ENCODE results near the gene CCDC28A.

The CCDC28A gene

DNA sequence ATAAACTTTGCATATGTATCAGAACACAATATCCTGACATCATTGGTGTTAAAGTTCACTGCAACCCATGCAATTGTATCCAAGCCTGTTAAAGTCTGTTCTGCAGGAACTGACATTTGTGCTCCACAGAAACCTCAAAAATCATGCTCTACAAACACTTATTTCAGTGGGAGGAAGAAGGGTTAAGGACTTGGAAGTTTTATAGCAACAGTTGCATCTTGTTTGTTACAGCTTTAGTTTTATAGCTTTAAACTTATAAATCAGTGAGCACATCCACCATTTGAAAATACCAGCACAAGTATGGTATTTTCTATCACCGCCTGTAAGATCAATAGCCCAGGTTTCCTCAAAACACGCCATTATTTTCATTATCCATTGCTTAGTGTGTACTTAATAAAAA, 23.2 kb downstream of the CCDC28A start:
- DNase-seq: no peak

DNA sequence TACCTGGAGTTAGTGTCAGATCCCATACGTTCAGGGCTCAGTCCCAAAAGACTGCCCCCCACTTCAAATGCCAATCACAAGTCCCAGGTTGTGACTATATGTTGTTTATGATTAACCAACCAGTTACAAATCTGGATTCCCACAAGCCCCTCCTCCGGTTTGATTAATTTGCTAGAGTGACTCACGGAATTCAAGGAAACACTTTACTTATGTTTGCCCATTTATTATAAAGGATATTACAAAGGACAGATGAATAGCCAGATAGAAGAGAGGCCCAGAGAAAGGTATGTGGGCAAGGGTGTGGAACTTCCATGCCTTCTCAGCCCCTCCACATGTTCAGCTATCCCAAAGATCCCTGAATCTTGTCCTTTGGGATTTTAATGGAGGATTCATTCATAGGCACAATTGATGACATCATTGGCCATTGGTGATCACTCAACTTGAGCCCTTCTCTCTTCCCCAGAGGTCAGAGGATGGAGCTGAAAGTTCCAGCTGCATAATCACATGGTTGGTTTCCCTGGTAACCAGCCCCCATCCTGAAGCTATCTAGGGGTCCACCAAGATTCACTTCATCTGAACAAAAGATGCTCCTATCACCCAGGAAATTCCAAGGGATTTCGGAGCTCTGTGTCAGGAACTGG, 24.4 kb downstream of the CCDC28A start:
- no peak for DNase-seq

DNA sequence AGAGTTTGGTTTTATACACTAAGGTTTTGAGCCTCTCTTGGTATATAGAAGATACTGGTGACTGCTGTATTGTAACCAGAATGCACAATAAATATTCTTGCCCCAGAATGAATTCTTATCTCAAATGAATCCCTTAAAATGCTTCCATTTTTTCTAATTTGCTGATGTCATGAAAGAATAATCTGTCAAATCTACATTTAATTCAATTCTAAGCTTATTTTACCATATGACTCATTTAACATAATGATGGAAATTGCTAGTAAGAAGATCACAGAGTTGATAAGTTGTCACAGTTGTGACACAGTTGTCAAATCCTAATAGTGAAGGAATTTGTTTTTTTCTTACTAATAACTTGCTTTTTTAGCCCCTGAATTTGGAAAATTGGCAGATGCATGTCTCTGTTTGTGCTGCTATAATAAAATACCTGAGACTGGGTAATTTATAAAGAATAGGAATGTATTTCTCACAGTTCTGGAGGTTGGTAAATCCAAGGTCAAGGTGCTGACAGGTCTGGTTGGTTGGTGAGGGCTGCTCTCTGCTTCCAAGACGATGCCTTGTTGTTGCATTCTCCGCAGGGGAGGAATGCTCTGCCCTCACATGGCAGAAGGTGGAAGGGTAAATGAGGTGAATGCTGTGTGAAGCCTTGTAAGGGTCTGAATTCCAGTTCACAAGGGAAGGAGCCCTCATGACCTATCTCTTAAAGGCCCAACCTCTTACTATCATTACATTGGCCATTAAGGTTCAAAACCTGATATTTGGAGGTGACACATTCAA, 27.0 kb downstream of the CCDC28A start:
- DNase-seq: peak in 1 of 3 experiments; percentile 20

DNA sequence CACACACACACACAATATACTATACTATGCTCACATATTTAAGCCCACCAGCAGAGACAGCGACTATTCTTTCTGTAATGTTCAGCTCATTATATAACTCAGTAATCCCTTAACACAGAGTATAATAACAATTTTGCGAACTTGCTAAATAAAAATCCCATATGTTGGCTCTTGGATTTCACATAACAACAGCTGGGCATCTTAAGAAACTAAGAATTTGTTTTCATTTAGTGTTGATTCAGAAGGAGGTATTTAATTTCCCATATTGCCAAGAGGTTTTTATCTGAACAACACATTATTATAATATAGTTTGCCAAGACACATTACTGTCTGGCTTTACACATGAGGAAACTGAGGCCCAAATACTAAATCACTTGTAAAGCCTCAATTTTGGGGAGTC, 29.8 kb downstream of the CCDC28A start:
- no peak for DNase-seq

DNA sequence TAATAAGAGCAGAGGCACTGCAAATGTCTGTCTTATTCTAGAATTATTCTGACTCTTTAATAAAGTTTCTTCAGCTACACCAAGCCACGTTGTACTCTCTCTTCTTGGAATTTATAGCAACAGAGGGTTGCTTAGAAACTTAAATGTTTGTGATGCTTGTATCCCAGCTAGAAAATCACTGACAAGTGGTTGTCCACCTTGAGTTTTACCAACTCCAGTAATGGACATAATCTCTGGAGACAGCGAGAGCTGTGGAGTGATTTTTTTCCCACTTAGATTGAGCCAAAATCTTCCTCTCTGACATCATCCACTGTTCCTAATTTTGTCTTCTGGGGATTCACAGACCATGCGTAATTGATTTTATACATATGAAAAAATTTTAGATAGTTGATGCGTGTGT, 30.3 kb downstream of the CCDC28A start:
- no peak for DNase-seq

DNA sequence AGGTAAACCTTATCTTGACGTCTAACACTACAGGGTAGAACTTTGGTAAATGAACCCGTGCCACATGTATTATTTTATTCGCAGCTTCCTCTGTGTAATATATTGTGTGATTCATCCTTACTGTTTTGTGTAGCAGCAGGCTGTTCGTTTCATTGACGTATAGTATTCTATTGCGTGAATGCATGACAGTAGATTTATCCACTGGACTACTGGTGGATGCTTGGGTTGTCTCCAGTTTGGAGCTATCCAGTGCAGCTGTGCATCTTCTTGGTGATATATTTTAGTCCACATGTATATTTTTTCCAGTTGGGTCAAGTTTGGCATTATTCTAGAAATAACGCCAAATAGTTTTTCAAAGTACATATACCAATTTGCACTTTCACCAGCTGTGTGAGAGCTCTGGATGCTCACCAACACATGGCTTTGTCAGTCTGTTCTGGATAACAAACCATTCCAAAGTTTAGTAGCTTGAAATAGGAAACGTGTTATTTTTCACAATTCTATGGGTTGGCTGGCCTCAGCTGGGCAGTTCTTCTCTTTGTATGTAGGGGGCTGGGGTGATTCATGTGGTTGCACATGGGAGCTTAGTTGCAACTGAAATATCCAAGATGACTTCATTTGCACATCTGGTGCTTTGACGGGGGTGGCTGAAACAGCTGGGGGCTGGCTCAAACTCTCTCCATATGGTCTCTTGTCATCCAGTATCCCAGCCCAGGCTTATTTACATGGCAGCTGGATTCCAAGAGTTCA, 31.6 kb downstream of the CCDC28A start:
- no peak for DNase-seq

DNA sequence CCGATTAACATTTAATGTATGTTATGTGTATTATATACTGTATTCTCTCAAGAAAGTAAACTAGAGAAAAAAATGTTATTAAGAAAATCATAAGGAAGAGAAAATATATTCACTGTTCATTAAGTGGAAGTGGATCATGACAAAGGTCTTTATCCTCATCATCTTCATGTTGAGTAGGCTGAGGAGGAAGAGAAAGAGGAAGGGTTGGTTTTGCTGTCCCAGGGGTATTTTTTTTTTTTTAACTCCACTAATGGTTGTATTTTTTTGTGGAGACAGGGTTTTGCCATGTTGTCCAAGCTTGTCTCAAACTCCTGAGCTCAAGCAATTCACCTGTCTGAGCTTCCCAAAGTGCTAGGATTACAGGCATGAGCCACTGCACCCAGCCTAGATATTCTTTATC, 33.3 kb downstream of the CCDC28A start:
- DNase-seq: no peak

DNA sequence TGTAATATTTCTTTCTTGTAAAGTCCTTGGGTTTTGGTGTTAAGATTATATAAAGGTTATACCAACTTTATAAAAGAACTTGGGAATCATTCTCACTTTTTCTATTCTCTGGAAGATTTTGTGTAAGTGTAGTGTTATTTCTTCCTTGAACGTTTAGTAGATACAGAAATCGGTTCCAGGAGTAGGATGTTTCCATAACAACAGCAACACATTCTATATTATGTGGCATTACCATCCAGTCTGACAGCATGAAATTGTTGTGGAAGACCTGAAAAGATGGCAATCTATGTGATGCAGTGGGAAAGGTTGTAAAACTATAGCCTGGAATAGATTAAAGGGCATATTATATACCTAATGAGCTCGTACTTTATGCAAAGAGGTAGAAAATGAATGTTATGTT, 36.1 kb downstream of the CCDC28A start:
- DNase-seq: no peak

DNA sequence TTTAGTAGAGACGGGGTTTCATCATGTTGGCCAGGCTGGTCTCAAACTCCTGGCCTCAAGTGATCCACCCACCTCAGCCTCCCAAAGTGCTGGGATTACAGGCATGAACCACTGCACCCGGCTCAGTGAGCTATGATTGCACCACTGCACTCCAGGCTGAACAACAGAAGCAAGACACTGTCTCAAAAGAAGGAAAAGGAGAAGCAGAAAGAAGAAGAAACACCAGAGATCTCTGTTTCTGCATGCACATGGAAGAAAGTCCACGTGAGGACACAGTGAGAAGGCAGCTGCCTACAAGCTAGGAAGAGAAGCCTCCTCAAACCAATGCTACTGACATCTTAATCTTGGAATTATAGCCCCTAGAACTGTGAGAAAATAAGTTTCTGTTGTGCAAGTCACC, 38.3 kb downstream of the CCDC28A start:
- no peak for DNase-seq

DNA sequence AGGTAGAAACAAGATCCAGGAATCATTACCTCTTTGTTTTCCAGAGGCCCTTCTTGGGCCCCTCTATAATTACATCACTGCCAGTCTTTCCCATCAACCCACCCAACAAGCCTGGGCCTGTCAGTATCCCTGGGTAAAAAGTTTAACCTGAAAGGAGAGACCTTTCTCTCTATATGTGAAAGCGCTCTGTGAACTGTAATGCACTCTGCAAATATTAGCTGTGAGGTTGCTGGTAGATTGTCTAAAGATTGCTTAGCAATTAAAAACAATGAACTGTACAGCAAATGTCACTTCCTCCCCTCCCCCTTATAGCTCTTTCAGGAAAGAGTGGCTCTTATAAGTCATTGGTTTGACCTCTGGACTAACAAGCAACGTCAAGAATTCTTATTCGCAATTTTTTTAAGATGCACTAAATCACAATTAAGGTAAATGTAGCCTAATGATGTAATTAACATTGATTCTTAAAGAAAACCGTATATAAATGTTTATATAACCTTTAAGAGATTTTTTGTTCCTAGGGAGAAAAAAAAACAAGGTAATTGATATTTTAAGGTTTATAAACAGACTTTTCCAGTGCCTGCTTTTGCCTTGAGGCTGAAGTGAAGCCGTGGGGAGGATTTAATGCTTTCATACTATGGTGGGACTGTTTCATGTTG, 40.7 kb downstream of the CCDC28A start:
- peak in 2 of 3 experiments; percentile 89 to 99 for DNase-seq

DNA sequence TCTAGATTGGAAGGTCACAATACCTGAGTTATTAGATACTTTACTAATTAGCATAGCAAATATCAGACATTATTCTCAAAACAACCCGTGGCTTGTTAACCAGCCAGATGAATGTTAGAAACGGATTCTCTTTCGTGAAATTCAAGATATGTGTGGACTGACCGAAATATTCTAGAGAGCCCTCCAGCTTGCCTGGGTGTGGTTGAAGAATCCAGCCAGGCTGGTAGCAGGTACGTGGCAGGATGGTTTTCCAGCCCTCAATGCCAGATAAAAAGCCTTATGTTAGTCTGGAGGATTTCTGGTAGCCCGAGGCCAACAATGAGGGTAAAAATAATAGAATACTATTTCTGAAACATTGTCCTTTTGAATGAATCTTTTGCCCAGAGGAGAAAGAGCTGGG, 41.7 kb downstream of the CCDC28A start:
- no peak for DNase-seq

DNA sequence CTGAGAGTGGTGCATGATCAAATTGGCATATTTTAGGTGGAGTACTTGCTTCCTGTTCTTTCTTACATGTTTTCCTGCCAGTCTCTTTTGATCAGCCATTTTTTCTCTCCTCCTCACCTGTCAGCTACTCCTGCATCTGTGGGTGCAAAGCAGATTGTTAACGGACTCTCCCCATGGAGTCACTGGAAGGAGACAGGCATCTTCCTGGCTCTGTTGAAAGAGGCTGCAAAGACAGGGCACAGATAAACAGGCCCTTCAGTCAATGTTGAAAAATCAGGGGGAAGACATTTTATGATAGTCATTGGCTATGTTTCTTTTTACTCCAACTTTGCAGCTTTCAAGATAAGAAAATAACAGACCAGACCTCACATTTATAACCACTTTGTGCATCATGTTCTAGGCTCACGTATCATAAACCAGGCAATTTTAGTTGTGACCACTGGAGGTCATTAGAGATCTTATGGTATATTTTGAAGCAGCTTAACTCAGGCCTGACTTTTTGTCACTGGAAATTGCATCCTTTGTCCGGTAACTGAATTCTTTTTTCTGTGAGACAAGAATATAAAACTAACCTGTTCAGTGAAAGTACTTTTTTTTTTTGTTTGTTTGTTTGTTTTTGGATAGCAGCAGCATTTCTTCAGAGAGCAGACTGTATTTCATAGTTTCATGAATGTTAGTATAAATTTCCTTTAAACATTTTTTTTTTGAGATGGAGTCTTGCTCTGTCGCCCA, 42.4 kb downstream of the CCDC28A start:
- peak; percentile 34 to 79 (median 35) for DNase-seq

DNA sequence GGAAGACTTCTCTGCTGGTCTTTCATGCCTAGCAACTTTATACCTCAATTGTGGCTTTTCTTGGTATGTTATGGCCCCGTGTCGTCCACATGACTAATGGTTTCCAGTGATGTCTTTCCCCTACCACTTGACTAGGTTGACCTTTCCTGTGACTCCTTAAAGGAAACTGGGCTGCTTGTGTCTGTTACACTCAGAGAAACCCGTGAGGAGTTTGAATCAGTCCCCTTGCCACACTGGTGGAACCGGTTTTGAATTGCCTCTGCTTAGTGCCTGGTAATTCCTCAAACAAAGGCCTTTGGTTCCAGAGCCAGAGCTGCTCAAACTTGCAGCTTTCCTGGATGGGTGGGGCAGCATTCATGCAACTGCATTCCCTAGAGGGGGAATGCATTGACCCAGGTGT, 44.2 kb downstream of the CCDC28A start:
- peak; percentile 9 to 96 (median 89) for DNase-seq

DNA sequence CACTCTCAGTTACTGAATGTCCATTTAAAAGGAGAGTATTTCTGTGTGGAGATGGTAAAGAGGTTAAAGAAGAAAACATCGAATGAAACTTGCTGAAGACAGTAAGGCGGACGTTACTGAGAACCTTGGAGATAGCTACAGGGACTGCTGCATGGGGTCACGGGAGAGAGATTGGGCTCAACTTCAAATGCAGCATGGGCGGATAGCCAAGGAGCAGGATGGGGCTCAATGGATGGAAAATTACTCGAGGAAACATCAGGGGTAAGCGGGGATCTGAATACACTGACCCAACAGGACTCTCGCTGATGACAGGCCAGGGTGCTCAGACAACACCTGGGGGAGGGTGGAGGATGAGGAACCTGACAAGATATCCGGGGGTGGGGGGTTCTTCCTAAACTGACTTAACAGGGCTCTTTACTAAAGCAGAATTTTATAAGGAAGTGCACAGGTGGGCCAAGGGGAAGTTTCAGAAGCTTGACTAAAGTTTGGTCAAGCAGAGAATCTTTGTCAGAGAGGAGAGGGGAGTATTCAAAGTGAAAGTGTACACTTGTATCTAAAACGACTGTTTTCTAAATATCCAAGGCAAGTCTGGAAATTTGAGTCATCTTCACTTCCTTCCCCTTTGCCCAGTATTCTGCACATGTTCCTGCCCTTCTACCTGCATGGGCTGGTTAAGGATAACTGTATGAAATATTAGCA, 45.1 kb downstream of the CCDC28A start:
- no peak for DNase-seq

DNA sequence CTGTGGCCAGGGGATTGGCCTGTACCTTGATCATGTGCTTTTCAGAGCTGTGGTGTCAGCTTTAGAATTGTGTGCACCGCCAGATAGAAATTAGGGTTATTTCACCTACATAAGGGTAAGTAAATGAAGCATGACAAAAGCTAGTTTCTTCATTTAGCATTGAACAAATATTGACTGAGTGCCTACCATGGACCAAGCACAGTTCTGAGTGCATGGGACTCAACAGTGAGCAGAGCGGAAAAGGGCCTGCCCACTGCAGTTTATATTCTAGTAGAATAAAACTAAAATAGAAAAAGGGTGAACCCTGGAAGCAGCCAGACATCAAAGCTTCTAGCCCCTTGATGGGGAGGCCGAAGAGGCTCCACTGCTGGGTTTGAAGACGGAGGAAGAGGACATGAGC, 48.0 kb downstream of the CCDC28A start:
- peak in 1 of 3 experiments; percentile 48 for DNase-seq

DNA sequence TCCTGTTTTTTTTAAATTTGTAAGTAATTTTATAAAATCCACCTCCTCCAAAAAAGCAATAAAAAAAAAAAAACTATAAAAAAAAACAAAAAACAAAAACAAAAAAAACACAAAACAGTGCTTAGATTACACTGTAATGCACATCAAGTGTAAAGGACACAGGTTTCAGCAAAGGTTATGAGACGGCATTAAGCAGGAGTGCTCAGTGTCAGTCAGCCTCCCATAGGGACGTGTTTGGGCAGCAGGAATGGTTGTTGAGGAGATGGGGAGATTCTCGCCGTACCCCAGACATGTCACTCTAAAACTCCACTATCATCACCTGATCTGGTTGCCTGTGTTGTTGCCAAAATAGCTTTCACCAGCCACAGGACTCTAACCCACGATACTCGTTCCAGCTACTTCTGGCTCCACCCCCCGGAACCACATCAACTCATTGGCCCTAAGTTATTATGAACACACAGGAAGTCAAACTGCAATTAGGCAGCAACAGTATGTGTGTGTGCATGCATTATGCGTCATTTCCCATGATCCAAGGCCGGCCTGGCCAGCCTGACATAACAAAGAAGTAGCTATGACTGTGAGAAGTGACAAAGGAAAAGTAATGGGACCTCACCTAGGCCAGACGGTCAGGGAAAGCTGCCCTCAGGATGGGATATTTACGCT, 51.0 kb downstream of the CCDC28A start:
- DNase-seq: no peak

DNA sequence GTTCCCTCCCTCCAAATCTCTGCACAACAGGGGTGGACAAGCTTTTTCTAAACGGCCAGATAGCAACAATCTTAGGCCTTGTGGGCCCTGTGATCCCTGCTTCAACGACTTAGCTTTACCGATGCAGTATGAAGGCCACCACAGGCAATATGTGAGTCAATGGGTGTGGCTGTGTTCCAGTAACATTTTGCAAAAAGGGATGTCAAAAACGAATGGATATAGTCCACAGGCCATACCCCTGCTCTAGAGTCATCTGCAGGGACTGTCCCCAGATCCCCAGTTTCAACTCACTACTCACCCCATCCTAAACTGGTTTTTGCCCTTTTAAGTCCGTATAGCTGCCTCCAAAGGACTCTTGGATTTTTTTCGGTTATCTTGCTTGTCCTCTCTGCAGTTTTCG, 56.7 kb downstream of the CCDC28A start:
- DNase-seq: no peak

DNA sequence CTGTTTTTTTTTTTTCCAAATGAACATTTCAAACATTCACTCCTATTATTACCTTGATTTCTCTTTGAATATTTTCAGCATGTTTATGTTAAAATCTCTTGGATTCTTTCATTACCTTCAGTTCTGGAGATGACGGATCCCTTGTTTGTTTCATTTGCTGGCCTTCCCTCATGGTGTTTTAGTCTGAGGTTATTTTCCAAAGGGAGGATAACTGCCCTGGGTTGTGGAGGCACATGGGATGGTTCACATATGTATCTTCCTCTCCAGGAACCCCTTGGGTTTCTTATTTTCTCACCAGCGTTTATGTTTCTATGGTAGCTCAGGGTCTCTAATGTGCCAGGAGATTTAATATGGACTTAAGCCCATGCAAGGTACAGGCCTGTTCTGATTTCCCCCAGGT, 58.6 kb downstream of the CCDC28A start:
- DNase-seq: no peak

DNA sequence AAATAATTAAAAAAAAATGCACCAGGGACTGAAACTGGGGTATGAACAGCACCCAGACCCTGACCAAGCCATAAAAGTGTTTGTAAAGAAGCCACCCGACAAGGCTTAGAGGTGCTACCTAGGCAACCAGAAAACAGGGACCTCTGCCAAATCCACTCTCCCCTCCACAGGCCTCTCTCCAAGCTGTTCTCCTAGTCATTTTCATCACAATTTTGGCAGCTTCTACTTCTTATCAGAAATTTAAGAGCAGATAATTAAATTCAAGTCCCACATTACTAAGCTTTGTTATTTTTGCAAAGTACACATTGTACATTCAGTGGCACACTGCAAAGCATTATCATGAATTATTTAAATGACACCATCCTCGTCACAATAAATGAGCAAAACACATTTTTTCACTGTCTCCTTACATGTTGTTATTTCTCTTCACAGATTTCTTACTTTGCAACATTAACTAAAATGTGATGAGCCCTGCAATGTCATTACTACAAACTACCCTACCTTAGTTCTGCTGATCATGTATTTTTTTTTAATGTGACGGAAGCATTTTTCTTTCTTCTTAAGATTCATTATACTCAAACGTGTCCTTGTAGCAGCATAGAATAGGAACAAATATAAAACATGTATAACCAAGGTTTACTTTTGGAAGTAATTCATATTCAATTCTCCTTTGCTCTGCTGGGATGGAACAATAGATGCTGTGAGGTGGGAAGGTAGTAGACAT, 60.4 kb downstream of the CCDC28A start:
- DNase-seq: peak in 2 of 3 experiments; percentile 42 to 79

DNA sequence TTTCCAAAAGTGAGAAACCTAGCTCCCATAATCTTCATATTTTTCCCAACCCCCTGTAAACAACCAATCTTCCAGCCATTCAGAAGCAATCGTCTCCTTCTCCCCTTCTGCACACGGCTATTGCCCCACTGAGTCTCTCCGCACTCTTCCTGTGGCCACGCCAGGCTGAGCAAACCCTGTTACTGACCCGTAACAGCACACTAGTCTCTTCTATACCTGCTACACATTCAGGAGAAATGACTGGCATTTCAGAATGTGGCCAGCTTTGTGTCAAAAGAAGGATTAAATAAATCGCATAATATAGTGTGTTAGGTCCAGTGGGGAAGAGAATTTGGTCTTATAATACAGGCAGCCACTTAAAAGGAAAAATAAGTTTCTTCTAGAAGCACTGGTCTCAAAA, 63.7 kb downstream of the CCDC28A start:
- no peak for DNase-seq

All from NCI-H1417 (cell line).